H1 (cell line): ENCODE results near the gene METTL1. TPM values are rescaled to one million over a fixed set of nuclear protein-coding genes. Genes with fewer than 3 reads are reported as not detected.

Source experiments
- CTCF ChIA-PET: fragments of 300-600 bp; sonication (Branson Sonifier 250); formaldehyde crosslinking; loops from one replicate; lab custom pipeline; 2021; ENCODE audit not compliant: partially characterized antibody; lab: Charles Lee
- POLR2A ChIA-PET: fragments of 300-600 bp; sonication (Branson Sonifier 250); formaldehyde crosslinking; loops from one replicate; lab custom pipeline; 2021; ENCODE audit warnings: inconsistent platforms; ENCODE audit not compliant: partially characterized antibody; lab: Charles Lee
- DNase-seq, 2 experiments: peaks; one replicate each; pipeline versions ENCODE4 v3.0.0 to v3.0.0-alpha.2; 2010 to 2022; ENCODE audit warnings: low spot score in 2 of 2, low read depth in 1 of 2, mixed read lengths in 1 of 2
- FAIRE-seq: peaks from 2 replicates; lab custom pipeline; 2011; peaks lifted over from hg19 to GRCh38; lab: Jason Lieb, UNC
- H2AFZ ChIP-seq: 2 replicates; pipeline ENCODE4 v1.8.1; 2012; ENCODE audit warnings: low read length, inconsistent platforms
- H2AK5ac ChIP-seq: 2 replicates; pipeline ENCODE4 v1.6.1; 2013; ENCODE audit warnings: low read depth, low read length
- H2BK120ac ChIP-seq: replicated peaks from 2 replicates; pipeline ENCODE3; 2013; ENCODE audit warnings: low read depth, low read length, inconsistent platforms
- H2BK12ac ChIP-seq: 2 replicates; pipeline ENCODE4 v1.6.1; 2013; ENCODE audit warnings: low read depth, low read length
- H2BK15ac ChIP-seq: 2 replicates; pipeline ENCODE4 v1.6.1; 2013; ENCODE audit warnings: low read length
- H2BK20ac ChIP-seq: 2 replicates; pipeline ENCODE4 v1.6.1; 2013; ENCODE audit warnings: low read length
- H2BK5ac ChIP-seq: 2 replicates; pipeline ENCODE4 v1.6.1; 2013; ENCODE audit warnings: low read depth, low read length
- H3K14ac ChIP-seq: 2 replicates; pipeline ENCODE4 v1.6.1; 2013; ENCODE audit warnings: inconsistent platforms; ENCODE audit not compliant: insufficient read length
- H3K18ac ChIP-seq: 2 replicates; pipeline ENCODE4 v1.6.1; 2013; ENCODE audit warnings: low read length; ENCODE audit errors: extremely low read depth
- H3K23ac ChIP-seq: 2 replicates; pipeline ENCODE4 v1.6.1; 2013; ENCODE audit warnings: inconsistent platforms; ENCODE audit not compliant: insufficient read length
- H3K23me2 ChIP-seq: 2 replicates; pipeline ENCODE4 v1.6.1; 2013; ENCODE audit warnings: low read depth, low read length
- H3K27ac ChIP-seq: 2 replicates; pipeline ENCODE4 v1.6.1; 2011; ENCODE audit warnings: low read depth, low read length, inconsistent platforms
- H3K27me3 ChIP-seq, 4 experiments: replicated peaks in 1 of 4; 1 replicate in 1 of 4; 2 replicates in 3 of 4; pipeline versions ENCODE4 v1.6.1 to v1.8.1; 2011 to 2013; ENCODE audit warnings: low read length in 3 of 4, mild to moderate bottlenecking in 3 of 4, inconsistent platforms in 2 of 4, mixed read lengths in 2 of 4, moderate library complexity in 1 of 4; ENCODE audit not compliant: control insufficient read depth in 3 of 4, insufficient read depth in 3 of 4; ENCODE audit errors: extremely low read depth in 1 of 4
- H3K36me3 ChIP-seq, 4 experiments: 2 replicates each; pipeline versions ENCODE4 v1.6.1 to v1.8.1; 2011 to 2013; ENCODE audit warnings: mild to moderate bottlenecking in 4 of 4, low read length in 3 of 4, moderate library complexity in 2 of 4, control low read depth in 1 of 4, inconsistent platforms in 1 of 4; ENCODE audit not compliant: insufficient read depth in 4 of 4, control insufficient read depth in 2 of 4
- H3K4ac ChIP-seq: replicated peaks from 2 replicates; pipeline ENCODE3; 2013; ENCODE audit warnings: low read length, low read depth, mixed read lengths, inconsistent platforms; ENCODE audit not compliant: insufficient read length
- H3K4me1 ChIP-seq, 4 experiments: replicated peaks in 1 of 4; 1 replicate in 1 of 4; 2 replicates in 3 of 4; pipeline versions ENCODE4 v1.6.1 to v1.8.1; 2011 to 2013; ENCODE audit warnings: low read length in 3 of 4, inconsistent platforms in 2 of 4, mixed read lengths in 1 of 4; ENCODE audit not compliant: insufficient read depth in 4 of 4, control insufficient read depth in 3 of 4
- H3K4me2 ChIP-seq, 2 experiments: 2 replicates each; pipeline versions ENCODE4 v1.6.1 to v1.8.1; 2011 to 2013; ENCODE audit warnings: low read depth in 2 of 2, low read length in 2 of 2, control low read depth in 1 of 2, inconsistent platforms in 1 of 2, mild to moderate bottlenecking in 1 of 2; ENCODE audit not compliant: insufficient read depth in 1 of 2
- H3K4me3 ChIP-seq, 4 experiments: fragments of 200-600, 300-600 bp in 1 of 4; sonication (generic), shearing (Covaris generic), sonication (Bioruptor Twin) in 1 of 4; 2 replicates each; pipeline versions ENCODE4 v1.5.1 to v1.8.1; 2011 to 2016; ENCODE audit warnings: low read length in 4 of 4, low read depth in 3 of 4, control low read depth in 2 of 4, inconsistent platforms in 2 of 4, mild to moderate bottlenecking in 2 of 4, mixed read lengths in 1 of 4, moderate library complexity in 1 of 4; ENCODE audit not compliant: insufficient read depth in 2 of 4; ENCODE audit errors: extremely low read depth in 1 of 4
- H3K56ac ChIP-seq: replicated peaks from 2 replicates; pipeline ENCODE3; 2013; ENCODE audit warnings: low read depth, mild to moderate bottlenecking, mixed read lengths, low read length, inconsistent platforms; ENCODE audit not compliant: insufficient read length
- H3K79me1 ChIP-seq: 2 replicates; pipeline ENCODE4 v1.6.1; 2013; ENCODE audit warnings: low read depth, low read length, control low read depth
- H3K79me2 ChIP-seq, 2 experiments: 2 replicates each; pipeline versions ENCODE4 v1.6.1 to v1.8.1; 2012 to 2013; ENCODE audit warnings: low read length in 2 of 2, mild to moderate bottlenecking in 2 of 2, inconsistent platforms in 1 of 2; ENCODE audit not compliant: insufficient read depth in 2 of 2, control insufficient read depth in 1 of 2
- H3K9ac ChIP-seq, 4 experiments: replicated peaks in 1 of 4; 1 replicate in 1 of 4; 2 replicates in 3 of 4; pipeline versions ENCODE4 v1.6.1 to v1.8.1; 2011 to 2013; ENCODE audit warnings: low read depth in 3 of 4, low read length in 3 of 4, control low read depth in 2 of 4, mild to moderate bottlenecking in 2 of 4, moderate library complexity in 2 of 4, inconsistent platforms in 1 of 4; ENCODE audit errors: extremely low read depth in 1 of 4
- H3K9me3 ChIP-seq, 2 experiments: 2 replicates each; pipeline versions ENCODE4 v1.6.1 to v1.8.1; 2012 to 2013; ENCODE audit warnings: mild to moderate bottlenecking in 2 of 2, moderate library complexity in 2 of 2, control low read depth in 1 of 2, inconsistent platforms in 1 of 2, low read depth in 1 of 2, low read length in 1 of 2, mixed read lengths in 1 of 2; ENCODE audit not compliant: insufficient read depth in 2 of 2
- H4K20me1 ChIP-seq, 2 experiments: replicated peaks in 1 of 2; 2 replicates each; pipeline versions ENCODE3 to v1.8.1; 2011 to 2013; ENCODE audit warnings: inconsistent platforms in 2 of 2, low read length in 2 of 2, mild to moderate bottlenecking in 1 of 2; ENCODE audit not compliant: insufficient read depth in 2 of 2, control insufficient read depth in 1 of 2
- H4K5ac ChIP-seq: 2 replicates; pipeline ENCODE4 v1.6.1; 2013; ENCODE audit warnings: low read length, low read depth, mixed read lengths, inconsistent platforms; ENCODE audit not compliant: insufficient read length
- H4K8ac ChIP-seq: 2 replicates; pipeline ENCODE4 v1.8.0; 2013; ENCODE audit warnings: mild to moderate bottlenecking, moderate library complexity, low read length, inconsistent platforms; ENCODE audit not compliant: insufficient read depth; ENCODE audit errors: extremely low read depth
- H4K91ac ChIP-seq: replicated peaks from 2 replicates; pipeline ENCODE3; 2013; ENCODE audit warnings: low read length, mixed read lengths, inconsistent platforms; ENCODE audit not compliant: insufficient read length
- BCL11A ChIP-seq, 2 experiments: IDR thresholded peaks; one replicate each; pipeline ENCODE4 v1.6.1; 2011; ENCODE audit warnings: low read depth in 2 of 2, low read length in 2 of 2, mild to moderate bottlenecking in 2 of 2
- KDM1A ChIP-seq: fragments of 200-600, 300-600 bp; sonication (generic); IDR thresholded peaks from 2 replicates; pipeline ENCODE4 v1.7.1; 2016; ENCODE audit warnings: mild to moderate bottlenecking, low read length, borderline replicate concordance
- RFX5 ChIP-seq: IDR thresholded peaks from 2 replicates; pipeline ENCODE4 v1.6.1; 2011; ENCODE audit warnings: low read depth, low read length, improper control_type of control experiment, borderline replicate concordance
- SP1 ChIP-seq: IDR thresholded peaks from 2 replicates; pipeline ENCODE4 v1.6.1; 2011; ENCODE audit warnings: low read depth, low read length
- TAF7 ChIP-seq: optimal IDR thresholded peaks from 2 replicates; pipeline ENCODE3; 2011; ENCODE audit warnings: low read depth, mild to moderate bottlenecking, inconsistent platforms, low read length, moderate library complexity, borderline replicate concordance
- WGBS, 2 experiments: shearing (Covaris generic) in 1 of 2; methylation state at CpG; one replicate each; pipeline versions ENCODE4 v1.1.6 to v1.1.7; 2013 to 2015; ENCODE audit warnings: low lambda C conversion rate in 2 of 2, mixed read lengths in 2 of 2, inconsistent platforms in 1 of 2, low coverage in 1 of 2, missing lambda C conversion rate in 1 of 2; ENCODE audit not compliant: insufficient replicate concordance in 2 of 2, insufficient coverage in 1 of 2, insufficient read length in 1 of 2; ENCODE audit errors: extremely low coverage in 1 of 2, missing lambda C conversion rate in 1 of 2; 5-methylcytosine and 5-hydroxymethylcytosine counted together
- polyA plus RNA-seq, 7 experiments: library from polyadenylated mRNA; depleted of rRNA in 3 of 7; stranded (reverse) in 5 of 7; unstranded in 2 of 7; fragments of >200 nt in 5 of 7; fragments of 200-250 nt in 2 of 7; gene quantifications; 1 replicate in 5 of 7; 2 replicates in 1 of 7; 4 replicates in 1 of 7; pipeline versions ENCODE4 v1.2.1 to v1.2.3, GENCODE V29; 2011 to 2013; ENCODE audit warnings: missing spikeins in 2 of 7, mixed read lengths in 2 of 7
- total RNA-seq: library from RNA; stranded (reverse); fragmentation: NEBNext Ultra II Directional; extraction: Animal tissue kit (Norgen Biotek cat#: 25700); gene quantifications from 2 replicates; pipeline ENCODE4 v1.2.1, GENCODE V29; 2021
- TF ChIP-seq, protein P1 (sequence below), 3 experiments: IDR thresholded peaks; 1 replicate in 2 of 3; 2 replicates in 1 of 3; pipeline versions ENCODE4 v1.5.1 to v1.6.1; 2011; ENCODE audit warnings: low read length in 3 of 3, mild to moderate bottlenecking in 3 of 3, inconsistent platforms in 2 of 3, low read depth in 1 of 3, moderate library complexity in 1 of 3; ENCODE audit not compliant: insufficient read depth in 1 of 3; ENCODE audit errors: control extremely low read depth in 1 of 3

METTL1 gene
- total and polyA plus RNA-seq, 2 of the 8 experiments (the other 6 are each of a cell fraction or from before 2014, with no cell fraction given) = 40.5 to 46.0 TPM

GRCh38 chr12:57734591-57734990 lies 37.3 kb downstream of the METTL1 start:
- Histone ChIP-seq H2AK5ac (no peak overlapping the region), H3K9ac (no peak overlapping the region), H2AFZ (no peak overlapping the region), H3K23me2 (peaks cover 2% of the 10 kb centered on the region; the same call in 1 of the 2 replicates), H3K14ac (no peak overlapping the region), H3K4ac (no peak overlapping the region), H2BK20ac (no peak overlapping the region), H4K91ac (no peak overlapping the region), H3K56ac (no peak overlapping the region), H4K5ac (no peak overlapping the region), H2BK120ac (no peak overlapping the region), H3K79me2 (no peaks in the 10 kb centered on the region), H2BK12ac (no peak overlapping the region), H3K4me3 (no peak overlapping the region), H4K20me1 (peaks cover 0 to 17% of the 10 kb centered on the region in 2 experiments), H2BK5ac (no peak overlapping the region), H3K27ac (no peak overlapping the region), H3K4me2 (no peak overlapping the region; a peak in 1 of 4 replicates), H3K79me1 (no peaks in the 10 kb centered on the region), H3K18ac (no peak overlapping the region), H3K36me3 (peaks cover 0 to 6% (median 0%) of the 10 kb centered on the region in 4 experiments; a peak in 1 of 8 replicates), H3K4me1 (peaks cover 6 to 27% (median 11%) of the 10 kb centered on the region in 4 experiments; a peak in 6 of 7 replicates), H3K23ac (no peak overlapping the region), H3K9me3 (no peaks in the 10 kb centered on the region; a peak in 1 of 4 replicates), H4K8ac (no peak overlapping the region), H2BK15ac (no peak overlapping the region), H3K27me3 (peaks cover 43 to 97% (median 83%) of the 10 kb centered on the region in 4 experiments)
- 86% methylated on average over 4 of the region's 4 CpGs; no CpG with 5 or more reads in 1 of the 2 experiments for WGBS, 2 experiments
- POLR2A ChIA-PET = interaction anchor here (1.3 to 5.2 kb wide), 7 partner anchors 10 to 207 kb away, joined by 3 to 59 read pairs (median 4); partner anchors contain the start of genes ARHGEF25, EEF1AKMT3 and METTL1
- no peak for DNase-seq
- TF ChIP-seq SP1 (no peak), KDM1A (no peak), RFX5 (no peak), BCL11A (IDR thresholded peaks at IDR 0.05; ENCODE audit: low read depth in 2 of 2, low read length in 2 of 2) (no peak), TAF7 (no peak)
- TF ChIP-seq, protein P1, sequence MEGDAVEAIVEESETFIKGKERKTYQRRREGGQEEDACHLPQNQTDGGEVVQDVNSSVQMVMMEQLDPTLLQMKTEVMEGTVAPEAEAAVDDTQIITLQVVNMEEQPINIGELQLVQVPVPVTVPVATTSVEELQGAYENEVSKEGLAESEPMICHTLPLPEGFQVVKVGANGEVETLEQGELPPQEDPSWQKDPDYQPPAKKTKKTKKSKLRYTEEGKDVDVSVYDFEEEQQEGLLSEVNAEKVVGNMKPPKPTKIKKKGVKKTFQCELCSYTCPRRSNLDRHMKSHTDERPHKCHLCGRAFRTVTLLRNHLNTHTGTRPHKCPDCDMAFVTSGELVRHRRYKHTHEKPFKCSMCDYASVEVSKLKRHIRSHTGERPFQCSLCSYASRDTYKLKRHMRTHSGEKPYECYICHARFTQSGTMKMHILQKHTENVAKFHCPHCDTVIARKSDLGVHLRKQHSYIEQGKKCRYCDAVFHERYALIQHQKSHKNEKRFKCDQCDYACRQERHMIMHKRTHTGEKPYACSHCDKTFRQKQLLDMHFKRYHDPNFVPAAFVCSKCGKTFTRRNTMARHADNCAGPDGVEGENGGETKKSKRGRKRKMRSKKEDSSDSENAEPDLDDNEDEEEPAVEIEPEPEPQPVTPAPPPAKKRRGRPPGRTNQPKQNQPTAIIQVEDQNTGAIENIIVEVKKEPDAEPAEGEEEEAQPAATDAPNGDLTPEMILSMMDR (IDR thresholded peaks at IDR 0.05; ENCODE audit: control extremely low read depth in 1 of 3, insufficient read depth in 1 of 3, low read depth in 1 of 3, low read length in 3 of 3) = no peak
- CTCF ChIA-PET = interaction anchor here (0.9 to 11.2 kb wide), 11 partner anchors 11 to 152 kb away, joined by 4 to 149 read pairs (median 8); partner anchors contain the start of gene B4GALNT1
- no peak for FAIRE-seq
